GM12891 (cell line): Measurements from ENCODE around the gene FILIP1L.

Experiments used
- POLR2A ChIP-seq: IDR thresholded peaks from 2 replicates; pipeline ENCODE4 v1.6.1; 2011; ENCODE audit warnings: low read depth, low read length, control low read depth
- POLR2AphosphoS5 ChIP-seq: IDR thresholded peaks from 2 replicates; pipeline ENCODE4 v1.6.1; 2011; ENCODE audit warnings: low read depth, low read length, control low read depth
- POU2F2 ChIP-seq: IDR thresholded peaks from 2 replicates; pipeline ENCODE4 v1.6.1; 2011; ENCODE audit warnings: low read depth, mild to moderate bottlenecking, control low read depth, low read length, moderate library complexity
- SPI1 ChIP-seq: IDR thresholded peaks from 2 replicates; pipeline ENCODE4 v1.6.1; 2011; ENCODE audit warnings: low read depth, low read length, control low read depth
- TAF1 ChIP-seq: IDR thresholded peaks from 2 replicates; pipeline ENCODE4 v1.6.1; 2011; ENCODE audit warnings: low read depth, low read length, control low read depth

DNA sequence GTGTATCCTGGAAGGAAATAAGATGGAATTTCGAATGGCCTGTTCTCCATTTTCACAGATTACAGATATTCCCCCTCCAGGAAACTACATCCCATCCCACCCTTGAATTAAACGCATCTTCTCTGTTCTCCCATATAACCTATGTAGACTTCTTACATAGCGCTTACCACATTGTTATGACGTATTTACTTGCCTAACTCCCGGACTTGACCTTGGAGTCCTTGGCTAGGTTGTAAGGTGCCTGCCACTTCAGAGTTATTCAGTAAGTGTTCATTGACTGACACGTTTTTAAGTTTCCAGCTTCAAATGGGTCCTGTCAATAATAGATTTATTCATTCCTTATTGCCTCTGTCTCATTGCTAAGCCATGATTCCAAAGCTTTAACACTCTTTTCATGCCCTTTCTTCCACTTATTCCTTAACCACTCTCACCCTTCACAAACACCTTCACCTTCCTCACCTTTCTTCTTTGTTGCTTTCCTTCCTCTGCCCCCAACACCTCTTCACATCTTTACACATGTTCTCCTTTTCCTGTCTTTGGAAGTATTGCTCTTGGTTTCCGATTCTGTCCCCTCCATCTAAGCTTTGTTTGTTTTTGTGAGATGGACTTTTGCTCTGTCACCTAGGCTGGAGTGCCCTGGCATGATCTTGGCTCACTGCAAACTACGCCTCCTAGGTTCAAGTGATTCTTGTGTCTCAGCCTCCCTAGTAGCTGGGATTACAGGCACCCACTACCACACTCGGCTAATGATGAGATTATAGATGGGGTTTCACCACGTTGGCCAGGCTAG is 158.3 kb downstream of the FILIP1L start:
- TF ChIP-seq POLR2A (no peak), SPI1 (no peak), TAF1 (no peak), POU2F2 (no peak), POLR2AphosphoS5 (no peak)
